Frontal cortex (tissue), 4 donors: ENCODE data around the gene ELP6. TPM values are rescaled to one million over a fixed set of nuclear protein-coding genes. Genes with fewer than 3 reads are reported as not detected.

Experiments
- DNase-seq, 2 donors: peaks; one replicate each; pipeline ENCODE4 v3.0.0; 2012; ENCODE audit warnings: low spot score in 2 of 2
- FAIRE-seq: peaks from 2 replicates; lab custom pipeline; 2012; peaks lifted over from hg19 to GRCh38; lab: Jason Lieb, UNC
- total RNA-seq: library from RNA; depleted of rRNA; stranded (reverse); fragments of >200 nt; gene quantifications from one replicate; pipeline ENCODE4 v1.2.3, GENCODE V29; 2014
- donor health status: control.
- donor health status: control.
- donor health status: control.

Gene ELP6
- total RNA-seq = 27.3 TPM

- DNase-seq = peak; percentile 83 to 89
- no peak for FAIRE-seq
Observed at GRCh38 chr3:47513125-47513929, at the start of gene ELP6. ELP6 (minus strand) TSS chr3:47513712; CDS start chr3:47513590, 122 bp downstream.

GRCh38 chr3:47556351-47556750 is 42.8 kb upstream of the ELP6 start:
- no peak for DNase-seq
- no peak for FAIRE-seq

- DNase-seq = no peak
- FAIRE-seq = no peak
Observed at GRCh38 chr3:47554335-47554734, 40.8 kb upstream of the ELP6 start.

GRCh38 chr3:47553407-47553806 is 39.9 kb upstream of the ELP6 start:
- no peak for DNase-seq
- FAIRE-seq = no peak

- no peak for FAIRE-seq
- peak in 1 of 2 donors; percentile 33 for DNase-seq
Observed at GRCh38 chr3:47542471-47543173, 29.1 kb upstream of the ELP6 start.

GRCh38 chr3:47541583-47542108 is 28.1 kb upstream of the ELP6 start:
- no peak for FAIRE-seq

GRCh38 chr3:47540281-47540680 is 26.8 kb upstream of the ELP6 start:
- DNase-seq (no peak), FAIRE-seq (no peak)

More at GRCh38 chr3:47541583-47542108, 28.1 kb upstream of the ELP6 start:
- DNase-seq = no peak

GRCh38 chr3:47536967-47537366 is 23.5 kb upstream of the ELP6 start:
- DNase-seq = no peak
- FAIRE-seq = no peak

GRCh38 chr3:47536221-47536891 is 22.8 kb upstream of the ELP6 start:
- DNase-seq = peak in 1 of 2 donors; percentile 58
- no peak for FAIRE-seq

GRCh38 chr3:47533996-47534454 is 20.5 kb upstream of the ELP6 start:
- no peak for DNase-seq
- no peak for FAIRE-seq

GRCh38 chr3:47533481-47533880 is 20.0 kb upstream of the ELP6 start:
- DNase-seq (no peak), FAIRE-seq (no peak)

- FAIRE-seq (no peak), DNase-seq (no peak)
Observed at GRCh38 chr3:47527952-47528725, 14.6 kb upstream of the ELP6 start.

GRCh38 chr3:47525617-47526016 is 12.1 kb upstream of the ELP6 start:
- FAIRE-seq = no peak
- no peak for DNase-seq

- no peak for FAIRE-seq
- no peak for DNase-seq
Observed at GRCh38 chr3:47523310-47524073, 10.0 kb upstream of the ELP6 start.

- DNase-seq = peak; percentile 67 to 82
- FAIRE-seq = no peak
Observed at GRCh38 chr3:47522082-47522987, 8.8 kb upstream of the ELP6 start.

GRCh38 chr3:47520756-47521155 is 7.2 kb upstream of the ELP6 start:
- FAIRE-seq (no peak), DNase-seq (no peak)

GRCh38 chr3:47517937-47518336 is 4.4 kb upstream of the ELP6 start:
- DNase-seq (no peak), FAIRE-seq (no peak)

- no peak for DNase-seq
Observed at GRCh38 chr3:47515864-47516319, 2.4 kb upstream of the ELP6 start.

More at GRCh38 chr3:47515864-47516319, 2.4 kb upstream of the ELP6 start:
- FAIRE-seq = no peak
